HEK293T (cell line): Measurements from ENCODE around the gene RBM26.

Experiments used
- BHLHE40 ChIP-seq: fragments of 450-650 bp; IDR thresholded peaks from 2 replicates; pipeline ENCODE4 v1.6.1; 2016; ENCODE audit warnings: mild to moderate bottlenecking, moderate library complexity, borderline replicate concordance
- CTBP1 ChIP-seq: fragments of 450-650 bp; IDR thresholded peaks from 2 replicates; pipeline ENCODE4 v1.6.1; 2016; ENCODE audit warnings: borderline replicate concordance
- FOXK2 ChIP-seq: fragments of 450-650 bp; IDR thresholded peaks from 2 replicates; pipeline ENCODE4 v1.6.1; 2016; ENCODE audit warnings: mild to moderate bottlenecking
- FOXM1 ChIP-seq: fragments of 450-650 bp; IDR thresholded peaks from 2 replicates; pipeline ENCODE4 v1.6.1; 2017; ENCODE audit warnings: mild to moderate bottlenecking, borderline replicate concordance
- PKNOX1 ChIP-seq: fragments of 450-650 bp; IDR thresholded peaks from 2 replicates; pipeline ENCODE4 v1.6.1; 2016
- SP1 ChIP-seq: fragments of 450-650 bp; IDR thresholded peaks from 2 replicates; pipeline ENCODE4 v1.6.1; 2017
- SUZ12 ChIP-seq: fragments of 450-650 bp; IDR thresholded peaks from 2 replicates; pipeline ENCODE4 v1.6.1; 2016; ENCODE audit warnings: mild to moderate bottlenecking

- no peak for TF ChIP-seq FOXM1
- TF ChIP-seq BHLHE40, result no peak
- TF ChIP-seq SUZ12, result no peak
- no peak for TF ChIP-seq SP1
- no peak for TF ChIP-seq CTBP1
- no peak for TF ChIP-seq PKNOX1
- no peak for TF ChIP-seq FOXK2
These were observed 1.1 kb downstream of the RBM26 start for GRCh38 chr13:79404985-79405384.
